ENCODE data around the gene FBXL7. TPM values are rescaled to one million over a fixed set of nuclear protein-coding genes. Genes with fewer than 3 reads are reported as not detected.

The FBXL7 gene
- total RNA-seq, 1 experiment from 2014 or later, result 9.4 TPM

DNA sequence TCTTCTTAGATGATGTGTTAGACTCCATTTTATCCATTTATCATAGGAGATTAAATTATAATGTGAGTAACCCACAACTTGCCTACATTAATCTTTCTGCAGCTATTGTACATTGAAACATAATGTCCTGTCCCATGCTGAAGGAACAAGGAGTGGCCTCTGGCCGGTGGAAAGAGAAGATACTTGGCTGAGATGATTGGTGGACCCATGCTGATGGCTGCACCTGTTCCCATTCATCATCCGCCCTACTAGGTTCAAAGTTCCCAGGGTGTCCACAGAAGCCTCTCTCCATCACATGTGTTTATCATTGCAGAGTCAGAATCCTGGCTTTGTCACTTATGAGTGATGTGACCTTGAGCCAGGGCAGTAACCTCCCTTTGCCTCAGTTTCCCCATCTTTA, 24.7 kb downstream of the FBXL7 start:
- in situ Hi-C loops (cut with HindIII; ENCODE audit: low pct_unique_long_range_greater_than_20kb, low sequenced_read_pairs), result no loop called here

DNA sequence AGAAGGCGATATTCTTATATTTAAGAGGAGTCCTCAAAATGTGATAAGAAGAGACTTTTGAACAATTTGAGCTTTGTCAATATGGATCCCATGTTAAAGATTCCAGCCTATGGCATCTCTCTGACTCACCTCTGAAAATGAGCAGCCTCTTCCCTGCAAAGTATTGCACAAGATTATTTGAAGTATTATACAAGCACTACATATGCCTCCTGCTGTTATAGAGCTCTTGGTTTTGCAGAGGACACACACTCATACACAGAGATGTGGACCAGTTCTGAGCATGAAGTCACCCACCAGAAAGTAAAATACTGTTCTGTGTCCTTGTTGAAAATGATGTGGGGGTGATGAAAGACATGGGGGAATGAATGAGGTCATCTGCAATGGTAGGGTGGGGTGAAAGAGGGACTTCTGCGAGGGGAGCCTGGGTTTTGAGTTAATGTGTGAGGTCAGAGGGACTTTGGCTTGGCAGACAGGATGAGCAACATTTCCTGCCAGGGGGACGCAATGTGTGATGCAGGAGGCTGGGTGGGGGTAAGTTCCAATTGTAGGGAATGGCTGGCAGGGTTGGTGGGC, 25.8 kb downstream of the FBXL7 start:
- in situ Hi-C loops (cut with HindIII; ENCODE audit: low pct_unique_long_range_greater_than_20kb, low sequenced_read_pairs), result no loop called here
- DNase-seq (ENCODE audit: low read depth, low spot score), result no peak

More for the DNA sequence above, 24.7 kb downstream of the FBXL7 start:
- DNase-seq (ENCODE audit: low read depth, low spot score), result no peak

DNA sequence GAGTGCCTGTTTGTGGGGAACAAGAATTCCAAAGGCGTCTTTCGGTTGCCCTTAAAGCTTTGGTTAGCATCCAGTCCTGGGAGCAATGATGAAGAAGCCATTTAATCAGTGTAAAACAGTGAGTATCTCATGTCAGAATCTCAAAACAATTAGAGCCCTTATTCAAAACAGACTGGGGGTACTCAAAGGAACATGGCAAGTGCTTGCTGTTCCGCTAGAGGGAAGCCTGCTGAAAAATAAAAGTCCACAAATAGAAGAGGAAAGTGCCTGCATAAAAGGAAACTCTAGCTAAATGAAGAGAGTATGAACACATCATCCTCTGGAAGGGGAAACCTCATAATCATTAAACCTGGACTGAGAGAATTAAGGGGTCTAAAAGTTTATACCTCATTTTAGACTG, 26.4 kb downstream of the FBXL7 start:
- in situ Hi-C loops (cut with HindIII; ENCODE audit: low pct_unique_long_range_greater_than_20kb, low sequenced_read_pairs), result no loop called here
- peak; percentile 53 for DNase-seq (ENCODE audit: low read depth, low spot score)

DNA sequence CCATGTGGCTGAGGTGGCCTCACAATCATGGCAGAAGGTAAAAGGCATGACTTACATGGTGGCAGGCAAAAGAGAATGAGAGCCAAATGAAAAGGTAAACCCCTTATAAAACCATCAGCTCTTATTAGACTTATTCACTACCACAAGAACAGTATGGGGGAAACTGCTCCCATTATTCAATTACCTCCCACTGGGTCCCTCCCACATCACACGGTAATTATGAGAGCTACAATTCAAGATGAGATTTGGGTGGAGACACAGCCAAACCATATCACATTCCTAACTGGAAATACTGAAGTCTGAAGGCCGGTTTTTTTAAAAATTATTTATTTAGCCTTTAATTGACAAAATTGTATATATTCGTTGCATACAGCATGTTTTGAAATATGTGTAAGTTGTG, 28.5 kb downstream of the FBXL7 start:
- DNase-seq (ENCODE audit: low read depth, low spot score), result no peak
- in situ Hi-C loops (cut with HindIII; ENCODE audit: low pct_unique_long_range_greater_than_20kb, low sequenced_read_pairs), result no loop called here

DNA sequence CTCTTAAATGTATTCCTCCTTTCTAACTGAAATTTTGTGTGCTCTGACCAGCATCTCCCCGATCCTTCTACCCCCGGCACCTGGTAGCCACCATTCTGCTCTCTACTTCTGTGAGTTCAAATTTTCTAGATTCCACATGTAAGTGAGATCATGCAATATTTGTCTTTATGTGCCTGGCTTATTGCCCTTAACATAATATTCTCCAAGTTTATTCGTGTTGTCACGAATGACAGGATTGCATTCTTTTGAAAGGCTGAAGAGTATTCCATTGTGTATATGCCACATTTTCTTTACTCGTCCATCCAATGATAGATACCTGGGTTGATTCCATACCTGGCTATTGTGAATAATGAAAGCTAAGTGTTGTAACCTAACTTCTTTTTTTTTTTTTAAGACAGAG, 29.0 kb downstream of the FBXL7 start:
- no peak for DNase-seq (ENCODE audit: low read depth, low spot score)
- in situ Hi-C loops (cut with HindIII; ENCODE audit: low pct_unique_long_range_greater_than_20kb, low sequenced_read_pairs), result no loop called here

DNA sequence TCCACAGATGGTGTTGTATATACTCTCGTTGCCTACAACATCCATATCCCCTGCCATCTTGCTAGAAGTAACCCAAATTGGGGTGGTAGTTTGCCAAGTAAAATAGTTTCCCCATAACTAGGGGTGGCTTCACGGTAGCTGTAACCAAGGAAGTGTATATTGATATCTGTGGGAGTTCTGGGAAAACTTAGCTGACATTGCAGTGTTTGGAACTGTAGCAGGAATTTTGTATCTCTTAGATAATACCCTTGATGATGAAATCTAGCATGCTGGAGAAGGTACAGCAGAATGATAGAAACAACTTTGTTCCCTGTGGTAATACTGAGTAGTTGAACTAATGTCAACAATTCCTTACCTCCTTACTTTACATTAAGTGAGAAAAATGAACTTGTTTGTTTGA, 29.8 kb downstream of the FBXL7 start:
- DNase-seq (ENCODE audit: low read depth, low spot score), result no peak
- in situ Hi-C loops (cut with HindIII; ENCODE audit: low pct_unique_long_range_greater_than_20kb, low sequenced_read_pairs), result no loop called here

DNA sequence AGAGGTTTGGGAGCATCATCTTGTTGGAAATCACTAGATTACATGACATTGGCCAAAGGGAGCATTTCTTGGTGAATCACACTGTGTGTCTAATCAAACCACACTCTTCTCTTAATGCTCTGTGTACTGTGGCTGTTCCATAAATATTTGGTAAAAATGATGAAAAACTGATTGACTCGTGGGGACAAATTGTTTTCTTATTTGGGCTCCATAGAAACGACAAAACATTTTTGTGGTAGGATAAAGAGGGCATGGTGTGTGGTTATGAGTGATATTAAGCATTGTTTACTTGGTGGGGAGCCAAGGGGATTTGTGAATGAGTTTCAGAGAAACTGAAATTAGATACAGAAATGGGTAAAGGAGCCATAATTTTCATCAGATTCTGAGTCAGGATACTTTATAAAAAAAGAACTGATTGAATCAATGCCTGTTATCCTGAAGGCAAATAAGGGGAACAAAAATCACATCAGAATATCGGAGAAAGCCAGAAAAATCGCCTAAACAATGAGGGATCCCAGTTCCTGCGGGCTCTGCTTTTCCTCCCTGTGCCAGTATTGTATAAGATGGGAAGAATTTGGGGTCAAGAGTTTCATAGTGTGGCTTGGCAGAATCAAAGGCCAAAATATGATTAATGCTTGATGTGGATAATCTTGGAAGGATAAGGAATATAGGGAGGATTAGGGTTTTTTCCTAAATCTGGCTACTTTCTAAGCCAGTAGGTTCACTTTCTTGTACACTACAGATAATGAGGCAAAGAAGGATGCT, 33.3 kb downstream of the FBXL7 start:
- DNase-seq (ENCODE audit: low read depth, low spot score), result no peak
- in situ Hi-C loops (cut with HindIII; ENCODE audit: low pct_unique_long_range_greater_than_20kb, low sequenced_read_pairs), result no loop called here

DNA sequence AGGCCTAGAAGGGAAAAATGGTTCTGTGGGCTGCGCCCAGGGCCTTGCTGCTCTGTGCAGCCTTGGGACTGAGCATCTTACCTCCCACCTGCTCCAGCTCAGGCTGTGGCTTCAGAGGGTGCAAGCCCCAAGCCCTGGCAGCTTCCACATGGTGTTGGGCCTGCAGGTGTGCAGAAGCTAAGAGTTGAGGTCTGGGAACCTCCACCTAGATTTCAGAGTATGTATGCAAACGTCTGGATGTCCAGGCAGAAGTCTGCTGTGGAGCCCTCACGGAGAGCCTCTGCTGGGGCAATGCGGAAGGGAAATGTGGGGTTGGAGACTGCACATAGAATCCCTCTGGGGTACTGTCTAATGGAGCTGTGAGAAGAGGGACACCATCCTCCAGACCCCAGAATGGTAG, 36.0 kb downstream of the FBXL7 start:
- no peak for DNase-seq (ENCODE audit: low read depth, low spot score)
- in situ Hi-C loops (cut with HindIII; ENCODE audit: low pct_unique_long_range_greater_than_20kb, low sequenced_read_pairs), result no loop called here

DNA sequence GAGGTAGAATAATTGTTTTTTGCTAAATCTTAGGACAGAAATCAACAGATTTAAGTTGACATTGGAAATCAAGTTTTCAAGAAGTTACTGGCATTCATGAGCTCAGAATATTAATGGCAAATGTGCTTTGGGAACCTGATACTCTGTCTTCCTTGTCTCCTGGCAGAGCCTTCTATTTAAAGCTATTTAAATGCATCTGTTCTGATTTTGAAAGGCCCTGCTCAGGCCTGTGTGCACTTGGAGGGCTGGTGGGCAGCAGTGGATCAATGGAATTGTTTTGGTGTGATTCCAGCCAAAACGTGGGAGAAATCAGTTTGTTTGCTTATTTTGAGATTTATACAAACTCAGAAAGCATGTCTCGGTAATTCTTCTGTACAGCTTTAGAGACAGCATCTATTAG, 38.5 kb downstream of the FBXL7 start:
- in situ Hi-C loops (cut with HindIII; ENCODE audit: low pct_unique_long_range_greater_than_20kb, low sequenced_read_pairs), result no loop called here
- no peak for DNase-seq (ENCODE audit: low read depth, low spot score)

DNA sequence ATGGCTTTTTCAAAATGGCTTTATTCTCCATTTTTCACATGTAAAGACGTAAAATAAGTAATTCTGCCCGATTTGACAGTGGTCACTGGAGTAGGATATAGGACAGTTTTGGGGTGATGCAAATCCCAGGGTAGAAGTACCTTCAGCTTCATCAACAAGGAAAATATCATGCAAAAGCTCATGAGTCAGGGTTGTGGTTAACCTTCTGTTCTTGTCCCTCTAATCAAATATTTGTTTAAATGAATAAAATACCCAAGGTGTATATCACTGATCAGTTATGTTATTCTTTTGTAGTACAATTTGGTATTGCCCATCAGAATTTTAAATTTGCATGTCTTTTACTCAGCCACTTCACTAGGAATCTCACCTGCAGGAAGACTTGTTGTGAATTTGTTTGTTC, 40.0 kb downstream of the FBXL7 start:
- in situ Hi-C loops (cut with HindIII; ENCODE audit: low pct_unique_long_range_greater_than_20kb, low sequenced_read_pairs), result no loop called here
- no peak for DNase-seq (ENCODE audit: low read depth, low spot score)

DNA sequence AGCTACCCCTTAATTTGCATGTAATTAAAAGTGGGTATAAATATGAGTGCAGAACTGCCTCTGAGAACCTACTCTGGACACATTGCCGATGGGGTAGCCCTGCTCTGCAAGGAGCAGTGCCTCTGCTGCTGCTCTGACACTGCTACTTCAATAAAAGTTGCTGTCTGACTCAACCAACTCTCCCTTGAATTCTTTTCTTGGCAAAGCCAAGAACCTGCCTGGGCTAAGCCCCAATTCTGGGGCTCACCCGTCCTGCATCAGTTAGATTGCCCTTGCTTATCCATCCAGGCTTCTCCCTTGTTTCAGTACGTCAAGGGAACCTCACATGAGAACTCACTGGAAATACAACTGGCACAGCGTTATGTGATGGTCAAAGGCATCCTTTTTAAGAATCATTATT, 44.1 kb downstream of the FBXL7 start:
- in situ Hi-C loops (cut with HindIII; ENCODE audit: low pct_unique_long_range_greater_than_20kb, low sequenced_read_pairs), result no loop called here
- DNase-seq (ENCODE audit: low read depth, low spot score), result no peak

DNA sequence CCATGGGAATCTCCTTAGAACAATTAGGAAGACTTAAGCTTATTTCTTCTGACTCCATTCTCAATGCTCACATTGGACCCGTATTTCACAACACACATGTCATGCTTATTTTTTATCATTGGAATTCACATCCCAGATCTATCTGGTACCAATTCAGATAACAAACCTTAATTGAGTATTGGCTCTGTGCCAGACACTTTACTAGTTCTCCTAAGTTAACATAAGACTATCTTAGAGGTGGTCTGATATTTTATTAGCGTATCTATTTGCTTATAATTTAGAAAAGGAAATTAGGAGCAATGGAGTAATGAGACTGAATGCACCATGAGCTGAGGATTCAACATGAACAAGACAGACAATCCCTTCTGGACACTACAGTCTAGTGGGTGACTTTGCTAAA, 45.1 kb downstream of the FBXL7 start:
- no peak for DNase-seq (ENCODE audit: low read depth, low spot score)
- in situ Hi-C loops (cut with HindIII; ENCODE audit: low pct_unique_long_range_greater_than_20kb, low sequenced_read_pairs), result no loop called here

DNA sequence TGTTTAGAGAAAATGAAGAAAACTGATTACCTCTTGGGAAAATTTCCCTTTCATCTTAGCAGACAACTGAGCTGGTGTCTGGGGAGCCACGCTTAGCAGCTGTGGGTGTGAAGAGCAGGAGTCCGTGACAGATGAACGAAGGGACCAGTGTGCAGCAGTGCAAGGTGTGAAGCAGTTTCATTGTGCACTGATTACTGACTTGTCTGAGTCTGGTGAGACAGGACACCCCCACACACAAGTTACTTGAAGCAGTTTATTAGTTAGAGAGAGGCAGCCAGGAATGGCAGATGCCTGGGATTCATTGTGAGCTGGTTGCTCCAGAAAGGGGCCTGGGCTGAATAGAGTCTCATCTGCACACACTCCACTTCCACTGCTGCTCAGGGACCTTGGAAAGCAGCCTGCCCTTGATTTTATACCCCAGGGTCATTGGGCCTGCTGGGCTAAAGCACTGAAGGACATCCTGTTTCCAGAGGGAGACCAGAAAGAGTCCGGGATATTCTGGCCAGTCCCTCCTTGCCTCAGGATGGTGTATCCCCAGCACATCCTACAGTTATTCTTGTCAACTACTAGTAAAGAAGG, 47.4 kb downstream of the FBXL7 start:
- in situ Hi-C loops (cut with HindIII; ENCODE audit: low pct_unique_long_range_greater_than_20kb, low sequenced_read_pairs), result no loop called here
- DNase-seq (ENCODE audit: low read depth, low spot score), result no peak

DNA sequence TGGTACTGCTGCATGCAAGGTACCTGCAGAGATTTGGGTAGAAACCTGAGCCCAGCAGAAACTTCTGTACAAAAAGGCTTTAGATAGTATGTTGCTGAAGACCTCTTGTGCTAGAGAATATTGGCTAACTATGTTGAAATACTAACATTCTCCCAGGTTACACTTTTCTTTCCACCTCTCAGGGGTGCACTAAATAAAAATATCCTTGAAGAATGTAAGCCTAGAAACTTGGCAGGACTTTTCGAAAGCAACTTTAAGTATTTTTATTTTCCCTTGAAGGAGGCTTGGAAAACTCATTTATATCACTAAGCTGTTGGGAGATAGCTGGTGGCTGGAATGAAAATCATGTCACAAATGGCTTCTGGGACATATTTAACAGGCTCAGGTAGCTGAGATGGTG, 50.0 kb downstream of the FBXL7 start:
- in situ Hi-C loops (cut with HindIII; ENCODE audit: low pct_unique_long_range_greater_than_20kb, low sequenced_read_pairs), result no loop called here
- no peak for DNase-seq (ENCODE audit: low read depth, low spot score)

DNA sequence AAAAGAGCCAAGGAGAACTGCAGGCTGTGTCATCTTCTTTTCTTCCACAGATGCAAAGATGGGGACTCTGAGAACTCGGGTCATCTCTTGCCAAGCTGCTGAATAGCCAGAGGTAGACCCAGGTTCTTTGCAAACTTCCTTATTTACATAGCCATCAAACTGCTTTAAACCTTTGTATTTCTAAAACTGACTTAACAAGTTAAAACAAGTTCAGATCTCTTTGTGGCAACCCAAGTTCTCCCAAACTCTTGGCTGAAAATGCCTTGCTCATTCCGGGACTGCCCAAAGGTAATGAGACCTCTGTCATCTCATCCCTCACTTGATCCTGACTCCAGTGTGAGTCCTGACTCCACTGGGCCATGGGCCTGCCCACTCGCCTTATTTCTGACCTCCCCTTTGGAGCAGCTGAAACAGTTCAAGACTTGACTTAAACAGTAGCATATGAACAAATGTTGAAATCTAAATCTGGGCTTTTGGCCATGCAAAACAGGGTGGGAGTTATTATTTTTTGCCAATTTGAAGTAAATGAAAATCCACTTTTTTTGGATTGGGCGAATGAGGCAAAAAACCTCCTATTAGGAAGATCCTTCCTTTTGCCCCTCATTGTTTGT, 50.6 kb downstream of the FBXL7 start:
- in situ Hi-C loops (cut with HindIII; ENCODE audit: low pct_unique_long_range_greater_than_20kb, low sequenced_read_pairs), result no loop called here
- no peak for DNase-seq (ENCODE audit: low read depth, low spot score)

DNA sequence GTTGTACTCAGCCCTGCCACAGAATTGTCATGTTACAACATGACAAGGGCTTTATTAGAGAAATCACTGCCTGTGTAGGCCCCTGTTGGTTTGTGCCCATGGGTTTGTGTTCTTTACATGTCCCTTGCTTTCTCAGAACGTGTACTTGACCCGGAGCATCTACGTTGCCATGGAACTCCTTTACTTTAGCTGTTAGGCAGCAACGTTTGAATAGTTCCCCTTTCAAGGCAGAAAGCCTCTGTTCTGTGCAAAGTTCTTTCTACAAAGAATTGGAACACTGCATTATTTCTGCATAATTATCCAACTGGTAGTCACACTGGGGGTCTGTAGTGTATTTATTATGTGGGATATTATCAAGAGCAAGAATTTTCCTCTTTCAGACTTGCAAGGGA, 51.1 kb downstream of the FBXL7 start:
- DNase-seq (ENCODE audit: low read depth, low spot score), result no peak
- in situ Hi-C loops (cut with HindIII; ENCODE audit: low pct_unique_long_range_greater_than_20kb, low sequenced_read_pairs), result no loop called here

DNA sequence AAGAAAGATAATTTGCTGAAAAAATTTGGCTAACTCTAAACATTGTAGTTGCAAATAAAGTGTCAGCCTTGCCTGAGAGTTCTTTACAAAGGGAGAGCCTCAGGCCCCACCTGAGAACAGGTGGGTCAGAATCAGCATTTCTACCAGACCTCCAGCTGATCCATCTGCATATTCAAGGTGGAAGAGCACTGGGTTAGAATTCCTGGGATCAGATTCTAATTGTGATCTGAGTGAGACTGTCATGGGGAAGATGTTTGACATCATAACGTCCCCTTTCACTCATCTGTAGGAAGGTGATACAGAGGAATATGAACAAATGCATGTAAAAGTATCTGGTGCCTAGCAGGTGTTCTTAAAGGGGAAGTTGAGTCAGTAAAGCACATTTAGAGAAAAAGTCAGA, 54.6 kb downstream of the FBXL7 start:
- in situ Hi-C loops (cut with HindIII; ENCODE audit: low pct_unique_long_range_greater_than_20kb, low sequenced_read_pairs), result no loop called here
- DNase-seq (ENCODE audit: low read depth, low spot score), result no peak

DNA sequence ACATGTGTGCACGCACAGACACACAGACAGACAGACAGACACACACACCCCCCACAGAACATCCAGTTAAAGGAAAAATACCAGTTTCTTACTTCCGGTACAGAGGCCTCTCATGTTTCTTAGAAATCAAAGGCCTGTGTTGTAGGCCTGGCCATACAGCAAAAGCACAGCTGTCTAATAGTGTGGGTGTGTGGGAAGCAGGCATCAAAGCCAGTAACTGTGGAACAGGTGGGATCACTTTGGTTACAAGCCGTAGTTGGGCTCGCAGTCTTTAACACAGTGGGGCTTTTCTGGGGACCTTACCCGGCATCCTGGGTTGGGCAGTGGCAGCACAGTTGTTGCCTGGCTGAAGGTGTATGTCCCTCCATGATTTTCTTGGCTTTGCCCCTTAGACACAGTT, 55.2 kb downstream of the FBXL7 start:
- in situ Hi-C loops (cut with HindIII; ENCODE audit: low pct_unique_long_range_greater_than_20kb, low sequenced_read_pairs), result no loop called here
- no peak for DNase-seq (ENCODE audit: low read depth, low spot score)

DNA sequence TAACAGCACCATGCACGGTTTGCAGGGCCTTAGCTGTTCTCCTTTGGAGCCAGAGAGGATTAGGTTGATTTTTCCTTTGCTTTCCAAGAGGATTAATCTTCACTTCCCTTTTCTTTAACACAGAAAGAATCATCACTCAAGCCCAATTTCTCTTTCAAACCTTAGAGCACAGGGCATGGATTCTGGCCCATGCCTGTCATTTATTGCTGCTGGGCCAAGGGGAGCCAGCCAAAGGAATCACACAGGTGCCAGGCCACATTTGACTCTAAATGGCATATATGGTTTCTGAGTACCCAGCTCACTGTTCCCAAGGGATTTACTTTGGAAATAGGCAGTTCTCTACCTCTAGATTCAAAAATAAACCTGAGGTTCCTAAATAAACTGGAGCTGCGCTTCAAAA, 58.3 kb downstream of the FBXL7 start:
- in situ Hi-C loops (cut with HindIII; ENCODE audit: low pct_unique_long_range_greater_than_20kb, low sequenced_read_pairs), result no loop called here
- DNase-seq (ENCODE audit: low read depth, low spot score), result no peak
